ENCODE measurements around the gene CAMTA1. TPM values are rescaled to one million over a fixed set of nuclear protein-coding genes. Genes with fewer than 3 reads are reported as not detected.

Gene CAMTA1
- total RNA-seq, 1 donor from 2014 or later = 62.9 TPM

GRCh38 chr1:7476861-7477547 lies 691.8 kb downstream of the CAMTA1 start:
- no peak for DNase-seq (ENCODE audit: extremely low spot score in 2 of 2)
- TF ChIP-seq, protein P1, sequence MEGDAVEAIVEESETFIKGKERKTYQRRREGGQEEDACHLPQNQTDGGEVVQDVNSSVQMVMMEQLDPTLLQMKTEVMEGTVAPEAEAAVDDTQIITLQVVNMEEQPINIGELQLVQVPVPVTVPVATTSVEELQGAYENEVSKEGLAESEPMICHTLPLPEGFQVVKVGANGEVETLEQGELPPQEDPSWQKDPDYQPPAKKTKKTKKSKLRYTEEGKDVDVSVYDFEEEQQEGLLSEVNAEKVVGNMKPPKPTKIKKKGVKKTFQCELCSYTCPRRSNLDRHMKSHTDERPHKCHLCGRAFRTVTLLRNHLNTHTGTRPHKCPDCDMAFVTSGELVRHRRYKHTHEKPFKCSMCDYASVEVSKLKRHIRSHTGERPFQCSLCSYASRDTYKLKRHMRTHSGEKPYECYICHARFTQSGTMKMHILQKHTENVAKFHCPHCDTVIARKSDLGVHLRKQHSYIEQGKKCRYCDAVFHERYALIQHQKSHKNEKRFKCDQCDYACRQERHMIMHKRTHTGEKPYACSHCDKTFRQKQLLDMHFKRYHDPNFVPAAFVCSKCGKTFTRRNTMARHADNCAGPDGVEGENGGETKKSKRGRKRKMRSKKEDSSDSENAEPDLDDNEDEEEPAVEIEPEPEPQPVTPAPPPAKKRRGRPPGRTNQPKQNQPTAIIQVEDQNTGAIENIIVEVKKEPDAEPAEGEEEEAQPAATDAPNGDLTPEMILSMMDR (IDR thresholded peaks at IDR 0.05) = no peak
- TF ChIP-seq POLR2A (IDR thresholded peaks at IDR 0.05) = no peak
- no peak for TF ChIP-seq POLR2AphosphoS5 (IDR thresholded peaks at IDR 0.05; ENCODE audit: insufficient read depth in 1 of 2, low read depth in 1 of 2)
- Histone ChIP-seq H3K27ac (no peak overlapping the region), H3K36me3 (no peaks in the 10 kb centered on the region), H3K9me3 (no peaks in the 10 kb centered on the region), H3K27me3 (no peaks in the 10 kb centered on the region), H3K4me3 (no peak overlapping the region), H3K4me1 (peaks cover 22% of the 10 kb centered on the region)
- intact Hi-C loops (cut with DNase I) = no loop called here

- DNase-seq (ENCODE audit: extremely low spot score in 2 of 2) = no peak
- H3K27me3 ChIP-seq = no peaks in the 10 kb centered on the region
- H3K4me3 ChIP-seq = no peak overlapping the region
- H3K9me3 ChIP-seq = no peaks in the 10 kb centered on the region
- intact Hi-C loops (cut with DNase I) = no loop called here
- TF ChIP-seq POLR2A (IDR thresholded peaks at IDR 0.05) (no peak), POLR2AphosphoS5 (IDR thresholded peaks at IDR 0.05; ENCODE audit: insufficient read depth in 1 of 2, low read depth in 1 of 2) (no peak)
- TF ChIP-seq, protein P1 (IDR thresholded peaks at IDR 0.05) = no peak
- peaks cover 17% of the 10 kb centered on the region for H3K4me1 ChIP-seq
- peak overlapping the region; percentile 4 for H3K27ac ChIP-seq
- H3K36me3 ChIP-seq = no peaks in the 10 kb centered on the region
These were observed 692.3 kb downstream of the CAMTA1 start for GRCh38 chr1:7477593-7477992.

DNA sequence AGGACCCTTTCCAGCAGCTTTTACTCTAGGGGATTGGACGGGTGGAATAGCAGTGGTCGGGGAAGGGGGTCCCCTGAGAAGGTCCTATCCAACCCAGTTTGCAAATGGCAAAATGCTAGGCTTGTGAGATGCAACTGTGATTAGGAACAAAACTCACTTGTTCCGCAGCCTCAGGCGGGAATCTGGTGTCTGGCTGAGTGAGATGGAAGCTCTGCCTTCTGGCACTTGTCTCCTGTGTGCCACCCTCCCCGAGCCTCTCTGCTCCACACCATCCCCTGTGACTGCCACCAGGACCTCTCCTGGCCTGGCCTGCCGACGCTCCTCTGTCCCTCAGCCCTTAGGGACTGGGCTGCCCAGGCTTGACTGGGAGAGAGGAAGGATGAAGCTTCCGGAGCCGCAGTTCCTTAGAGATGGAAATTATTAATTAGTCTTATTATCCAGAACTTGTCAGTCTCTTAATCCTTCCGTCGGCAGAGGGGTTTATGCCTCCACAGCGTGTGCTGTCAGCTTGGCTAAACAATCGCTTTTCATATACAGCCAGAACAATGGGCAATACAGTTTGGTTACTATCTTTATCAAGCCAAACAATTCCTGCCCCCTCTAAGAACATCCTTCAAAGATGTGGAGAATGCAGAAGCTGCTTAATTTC lies 693.0 kb downstream of the CAMTA1 start:
- H3K9me3 ChIP-seq = no peaks in the 10 kb centered on the region
- intact Hi-C loops (cut with DNase I) = no loop called here
- no peaks in the 10 kb centered on the region for H3K36me3 ChIP-seq
- DNase-seq (ENCODE audit: extremely low spot score in 2 of 2) = no peak
- no peaks in the 10 kb centered on the region for H3K27me3 ChIP-seq
- peak overlapping the region; percentile 4 for H3K27ac ChIP-seq
- H3K4me3 ChIP-seq = no peak overlapping the region
- H3K4me1 ChIP-seq = peaks cover 16% of the 10 kb centered on the region
- no peak for TF ChIP-seq POLR2AphosphoS5 (IDR thresholded peaks at IDR 0.05; ENCODE audit: insufficient read depth in 1 of 2, low read depth in 1 of 2)

GRCh38 chr1:7478809-7479499 lies 693.7 kb downstream of the CAMTA1 start:
- DNase-seq (ENCODE audit: extremely low spot score in 2 of 2) = no peak
- peak overlapping the region; percentile 20 for H3K27ac ChIP-seq
- intact Hi-C loops (cut with DNase I) = no loop called here

DNA sequence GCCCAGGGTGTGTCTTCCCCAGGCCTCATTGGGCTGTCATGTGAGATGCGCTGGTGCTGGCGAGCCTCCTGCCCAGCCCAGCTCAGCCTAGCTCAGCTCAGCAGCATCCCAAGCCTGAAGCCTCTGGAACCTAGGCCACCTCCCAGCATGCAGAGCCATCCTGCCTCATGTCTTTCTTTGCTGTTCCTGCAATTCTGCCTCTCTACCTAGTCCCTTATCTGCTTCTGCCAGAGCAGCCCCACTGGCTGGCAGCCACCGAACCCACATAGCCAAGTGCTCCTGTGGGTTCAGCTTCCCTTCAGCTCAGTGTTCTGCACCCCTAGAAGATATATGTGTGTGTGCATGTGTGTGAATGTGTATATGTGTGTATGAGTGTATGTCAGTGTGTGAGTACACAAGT lies 694.3 kb downstream of the CAMTA1 start:
- Histone ChIP-seq H3K9me3 (no peaks in the 10 kb centered on the region), H3K27ac (peak overlapping the region; percentile 20), H3K4me3 (no peak overlapping the region), H3K36me3 (no peaks in the 10 kb centered on the region), H3K4me1 (peaks cover 16% of the 10 kb centered on the region), H3K27me3 (no peaks in the 10 kb centered on the region)
- TF ChIP-seq POLR2A (IDR thresholded peaks at IDR 0.05) (no peak), POLR2AphosphoS5 (IDR thresholded peaks at IDR 0.05; ENCODE audit: insufficient read depth in 1 of 2, low read depth in 1 of 2) (no peak)
- intact Hi-C loops (cut with DNase I) = no loop called here
- no peak for DNase-seq (ENCODE audit: extremely low spot score in 2 of 2)

More at GRCh38 chr1:7478809-7479499, 693.7 kb downstream of the CAMTA1 start:
- Histone ChIP-seq H3K9me3 (no peaks in the 10 kb centered on the region), H3K4me3 (no peak overlapping the region), H3K4me1 (peaks cover 16% of the 10 kb centered on the region), H3K27me3 (no peaks in the 10 kb centered on the region), H3K36me3 (no peaks in the 10 kb centered on the region)
- no peak for TF ChIP-seq POLR2A (IDR thresholded peaks at IDR 0.05)
- peak in 1 of 2 donors; percentile 61 for TF ChIP-seq POLR2AphosphoS5 (IDR thresholded peaks at IDR 0.05; ENCODE audit: insufficient read depth in 1 of 2, low read depth in 1 of 2)

- Histone ChIP-seq H3K27me3 (no peaks in the 10 kb centered on the region), H3K36me3 (no peaks in the 10 kb centered on the region), H3K9me3 (no peaks in the 10 kb centered on the region), H3K4me1 (peaks cover 16% of the 10 kb centered on the region), H3K27ac (no peak overlapping the region), H3K4me3 (no peak overlapping the region)
- no peak for DNase-seq (ENCODE audit: extremely low spot score in 2 of 2)
- TF ChIP-seq POLR2A (IDR thresholded peaks at IDR 0.05) = no peak
- TF ChIP-seq POLR2AphosphoS5 (IDR thresholded peaks at IDR 0.05; ENCODE audit: insufficient read depth in 1 of 2, low read depth in 1 of 2) = no peak
- TF ChIP-seq, protein P1 (IDR thresholded peaks at IDR 0.05) = no peak
- intact Hi-C loops (cut with DNase I) = no loop called here
These were observed 695.9 kb downstream of the CAMTA1 start for GRCh38 chr1:7481194-7481593.
